ENCODE data around the gene RBKS. TPM values are rescaled to one million over a fixed set of nuclear protein-coding genes. Genes with fewer than 3 reads are reported as not detected.

The RBKS gene
- total RNA-seq, 1 experiment from 2014 or later = 0.54 TPM

DNA sequence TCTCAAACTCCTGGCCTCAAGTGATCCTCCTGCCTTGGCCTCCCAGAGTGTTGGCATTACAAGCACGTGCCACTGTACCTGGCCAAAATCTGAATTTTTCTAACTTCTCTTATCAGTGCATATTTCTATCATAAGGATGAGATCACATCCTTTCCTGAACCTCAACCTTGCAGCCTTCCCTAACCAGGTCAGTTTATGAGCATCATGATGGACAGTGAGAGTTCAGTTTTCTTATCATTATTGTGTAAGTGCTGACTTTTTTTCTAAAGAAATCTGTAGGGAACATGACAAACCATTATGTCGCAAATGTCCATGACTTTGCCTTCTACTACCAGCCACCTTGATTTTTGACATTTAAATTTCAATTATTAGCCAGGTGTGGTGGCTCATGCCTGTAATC is 87.1 kb downstream of the RBKS start:
- TF ChIP-seq EZH2 (IDR thresholded peaks at IDR 0.05; ENCODE audit: borderline replicate concordance, low read depth, low read length, poor library complexity, severe bottlenecking) = no peak
- no peak for TF ChIP-seq CTCF (conservative IDR thresholded peaks at IDR 0.05; ENCODE audit: low read depth, low read length)
- no TSS peak for BruUV-seq (replicated peaks)
- intact Hi-C loops (cut with micrococcal nuclease; ENCODE audit: unreplicated experiment) = no loop called here
- Histone ChIP-seq H3K27ac (ENCODE audit: low read depth, low read length, poor library complexity, severe bottlenecking) (no peak overlapping the region), H3K4me1 (ENCODE audit: insufficient read depth, low read length, poor library complexity, severe bottlenecking) (peaks cover 4% of the 10 kb centered on the region), H3K27me3 (replicated peaks; ENCODE audit: insufficient read depth, low read depth, low read length, poor library complexity) (no peaks in the 10 kb centered on the region), H3K4me3 (ENCODE audit: low read depth, low read length, poor library complexity, severe bottlenecking) (no peak overlapping the region), H3K9me3 (ENCODE audit: low read depth, low read length, poor library complexity, severe bottlenecking) (no peaks in the 10 kb centered on the region), H3K36me3 (ENCODE audit: insufficient read depth, low read length, poor library complexity, severe bottlenecking) (no peaks in the 10 kb centered on the region)
- no peak for DNase-seq (ENCODE audit: low spot score)
- CTCF ChIA-PET = no interaction called here
- POLR2A ChIA-PET (ENCODE audit: low non-redundant PET) = no interaction called here

DNA sequence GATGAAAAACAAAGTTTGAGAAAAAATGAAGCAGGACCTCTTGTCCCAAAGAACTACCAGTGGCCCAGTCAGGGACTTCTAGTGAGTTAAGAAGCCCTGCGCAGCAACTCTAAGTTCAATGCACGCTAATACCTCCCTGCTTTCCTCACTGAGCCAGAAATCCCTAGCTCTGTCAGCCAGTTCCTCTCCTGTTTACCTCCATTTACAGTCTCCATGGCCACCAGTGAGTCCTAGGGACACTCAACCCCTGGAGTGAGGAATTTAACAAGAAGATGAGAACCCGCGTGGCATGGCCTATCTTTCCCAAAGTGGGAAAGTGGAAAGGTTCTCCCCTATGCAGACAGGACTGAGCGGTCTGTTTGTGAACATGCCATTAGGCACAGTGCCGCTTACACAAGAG is 87.6 kb downstream of the RBKS start:
- H3K36me3 ChIP-seq (ENCODE audit: insufficient read depth, low read length, poor library complexity, severe bottlenecking) = no peaks in the 10 kb centered on the region
- H3K4me1 ChIP-seq (ENCODE audit: insufficient read depth, low read length, poor library complexity, severe bottlenecking) = peaks cover 4% of the 10 kb centered on the region
- no peak overlapping the region for H3K4me3 ChIP-seq (ENCODE audit: low read depth, low read length, poor library complexity, severe bottlenecking)
- POLR2A ChIA-PET (ENCODE audit: low non-redundant PET) = no interaction called here
- H3K27me3 ChIP-seq (replicated peaks; ENCODE audit: insufficient read depth, low read depth, low read length, poor library complexity) = no peaks in the 10 kb centered on the region
- no peaks in the 10 kb centered on the region for H3K9me3 ChIP-seq (ENCODE audit: low read depth, low read length, poor library complexity, severe bottlenecking)
- BruUV-seq (replicated peaks) = no TSS peak
- no peak for DNase-seq (ENCODE audit: low spot score)
- intact Hi-C loops (cut with micrococcal nuclease; ENCODE audit: unreplicated experiment) = no loop called here
- H3K27ac ChIP-seq (ENCODE audit: low read depth, low read length, poor library complexity, severe bottlenecking) = no peak overlapping the region
- TF ChIP-seq EZH2 (IDR thresholded peaks at IDR 0.05; ENCODE audit: borderline replicate concordance, low read depth, low read length, poor library complexity, severe bottlenecking) (no peak), CTCF (conservative IDR thresholded peaks at IDR 0.05; ENCODE audit: low read depth, low read length) (no peak)
- CTCF ChIA-PET = no interaction called here

- Histone ChIP-seq H3K4me3 (ENCODE audit: low read depth, low read length, poor library complexity, severe bottlenecking) (no peak overlapping the region), H3K36me3 (ENCODE audit: insufficient read depth, low read length, poor library complexity, severe bottlenecking) (no peaks in the 10 kb centered on the region), H3K27ac (ENCODE audit: low read depth, low read length, poor library complexity, severe bottlenecking) (no peak overlapping the region), H3K4me1 (ENCODE audit: insufficient read depth, low read length, poor library complexity, severe bottlenecking) (peaks cover 4% of the 10 kb centered on the region), H3K9me3 (ENCODE audit: low read depth, low read length, poor library complexity, severe bottlenecking) (no peaks in the 10 kb centered on the region), H3K27me3 (replicated peaks; ENCODE audit: insufficient read depth, low read depth, low read length, poor library complexity) (no peaks in the 10 kb centered on the region)
- no peak for DNase-seq (ENCODE audit: low spot score)
- POLR2A ChIA-PET (ENCODE audit: low non-redundant PET) = interaction anchor here (0.5 kb wide), 1 partner anchor 14 kb away, joined by 7 read pairs; no protein-coding TSS in a partner anchor
- intact Hi-C loops (cut with micrococcal nuclease; ENCODE audit: unreplicated experiment) = no loop called here
- no peak for TF ChIP-seq CTCF (conservative IDR thresholded peaks at IDR 0.05; ENCODE audit: low read depth, low read length)
- TF ChIP-seq EZH2 (IDR thresholded peaks at IDR 0.05; ENCODE audit: borderline replicate concordance, low read depth, low read length, poor library complexity, severe bottlenecking) = no peak
- CTCF ChIA-PET = interaction anchor here (0.5 kb wide), 1 partner anchor 595 kb away, joined by 9 read pairs; no protein-coding TSS in a partner anchor
- no TSS peak for BruUV-seq (replicated peaks)
Observed at GRCh38 chr2:27800856-27801255, 89.3 kb downstream of the RBKS start.

Data from A673 (cell line).